NCI-H1694 (cell line): ENCODE results near the gene GYG2.
"Not testable (repeated sequence)": the region's sequence is repeated elsewhere in the genome, so short reads cannot be mapped to it uniquely, and the experiment has no call there.

Source experiments
- DNase-seq: peaks from one replicate; lab custom pipeline; 2025; lab: John Stamatoyannopoulos, UW

Gene GYG2

DNA sequence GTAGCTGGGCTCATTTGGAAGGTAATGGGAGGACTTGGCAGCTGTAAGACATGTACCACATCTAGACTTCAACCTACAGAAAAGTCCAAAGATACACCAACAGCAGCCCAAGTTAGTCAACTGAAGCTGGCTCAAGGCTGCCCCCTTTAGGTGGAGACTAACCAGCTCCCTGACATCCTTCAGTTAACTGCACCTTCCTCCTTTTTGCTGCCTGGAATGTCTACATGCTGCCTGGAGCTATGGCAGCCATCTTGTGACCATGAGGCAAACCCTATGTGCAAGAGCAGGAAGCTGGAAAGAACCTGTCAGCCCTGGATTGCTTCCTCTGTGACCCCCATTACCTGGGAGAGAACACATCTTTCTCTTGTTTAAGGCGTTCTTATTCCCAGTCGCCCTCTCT, 74.6 kb downstream of the GYG2 start:
- DNase-seq, result no peak

DNA sequence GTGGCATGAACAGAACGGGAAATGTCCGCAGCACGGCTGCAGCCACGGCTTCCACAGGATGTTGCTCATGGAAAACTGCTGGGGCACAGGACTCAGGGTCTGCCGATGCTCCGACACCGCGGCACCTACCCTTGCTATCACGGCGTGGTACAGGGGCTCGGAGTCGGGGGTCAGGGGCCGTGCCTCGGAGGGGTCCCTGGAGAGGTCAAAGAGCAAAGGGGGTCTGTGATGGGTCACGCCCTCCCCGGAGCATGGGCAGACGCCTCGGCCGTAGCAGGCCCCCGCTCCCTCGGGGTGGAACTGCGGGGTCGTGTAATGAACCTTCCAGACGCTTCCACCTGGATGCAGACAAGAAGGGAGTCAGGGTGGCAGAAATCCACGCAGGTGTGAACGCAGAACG, 78.6 kb downstream of the GYG2 start:
- DNase-seq, result no peak

DNA sequence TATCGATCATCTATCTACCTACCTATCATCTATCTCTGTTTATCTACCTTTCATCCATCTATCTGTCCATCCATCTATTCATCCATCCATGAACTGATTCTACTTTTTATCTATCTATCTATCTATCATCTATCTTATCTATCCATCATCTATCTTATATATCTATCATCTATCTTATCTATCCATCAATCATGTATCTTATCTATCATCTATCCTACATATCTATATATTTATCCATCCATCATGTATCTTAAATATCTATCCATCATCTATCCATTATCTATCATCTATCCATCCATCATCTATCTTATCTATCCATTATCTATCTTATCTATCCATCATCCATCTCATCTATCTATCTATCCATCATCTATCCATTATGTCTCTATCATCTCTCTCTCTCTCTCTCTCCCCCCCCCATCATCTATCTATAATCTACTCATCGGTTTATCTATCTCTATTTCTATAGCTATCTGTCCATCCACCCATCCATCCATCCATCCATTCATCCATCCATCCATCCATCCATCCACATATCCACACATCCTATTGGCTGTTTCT, 79.5 kb downstream of the GYG2 start:
- no peak for DNase-seq

DNA sequence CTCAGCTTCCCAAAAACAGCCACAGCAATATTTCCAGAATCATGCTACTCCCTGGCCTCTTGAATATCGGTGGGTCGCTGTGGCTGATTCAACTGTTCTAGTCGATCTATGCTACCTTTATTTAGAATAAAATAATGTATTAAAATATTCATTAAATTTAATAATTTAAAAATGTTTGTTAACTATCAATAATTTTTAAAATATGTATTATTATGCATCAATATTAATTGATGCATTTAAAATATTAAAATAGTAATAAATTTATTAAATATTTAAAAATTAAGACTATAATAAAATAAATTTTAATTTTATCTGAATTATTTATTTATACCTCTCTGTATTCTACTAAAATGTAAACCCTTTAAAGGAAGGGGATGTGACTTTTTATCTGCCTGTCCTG, 81.4 kb downstream of the GYG2 start:
- DNase-seq, result no peak

DNA sequence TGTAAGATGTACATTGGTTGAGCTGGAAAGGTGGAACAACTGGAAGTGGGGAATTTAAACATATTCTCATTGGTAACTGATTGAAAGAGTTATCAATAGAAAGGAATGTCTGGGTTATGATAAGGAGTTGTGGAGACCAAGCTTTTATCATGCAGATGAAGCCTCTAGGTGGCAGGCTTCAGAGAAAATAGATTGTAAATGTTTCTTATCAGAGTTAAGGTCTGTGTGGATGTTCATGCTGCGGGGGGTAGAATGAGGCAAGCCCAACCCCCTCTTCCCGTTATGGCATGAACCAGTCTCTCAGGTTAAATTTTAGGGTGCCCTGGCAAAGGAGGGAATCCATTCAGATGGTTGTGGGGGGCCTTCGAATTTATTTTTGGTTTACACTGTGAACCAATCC, 84.4 kb downstream of the GYG2 start:
- no peak for DNase-seq

DNA sequence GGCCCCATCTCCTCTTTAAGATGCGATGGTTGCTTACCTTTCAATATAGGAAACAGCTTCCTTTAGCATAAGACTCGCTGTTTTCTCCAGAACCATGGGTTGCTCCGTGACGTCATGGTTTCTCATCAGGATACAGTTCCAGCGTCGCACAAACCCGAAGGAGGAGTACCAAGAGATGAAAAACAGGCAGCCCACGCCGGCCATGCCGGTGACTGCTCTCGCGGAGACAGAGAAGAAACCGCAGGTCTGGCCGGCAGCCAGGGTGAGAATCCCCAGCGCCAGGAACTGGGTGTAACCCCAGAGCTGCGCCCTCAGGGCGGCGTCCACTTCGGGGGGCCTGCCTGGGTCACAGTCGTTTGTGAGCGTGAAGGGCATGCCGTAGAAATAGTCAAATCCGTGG, 89.0 kb downstream of the GYG2 start:
- no peak for DNase-seq

DNA sequence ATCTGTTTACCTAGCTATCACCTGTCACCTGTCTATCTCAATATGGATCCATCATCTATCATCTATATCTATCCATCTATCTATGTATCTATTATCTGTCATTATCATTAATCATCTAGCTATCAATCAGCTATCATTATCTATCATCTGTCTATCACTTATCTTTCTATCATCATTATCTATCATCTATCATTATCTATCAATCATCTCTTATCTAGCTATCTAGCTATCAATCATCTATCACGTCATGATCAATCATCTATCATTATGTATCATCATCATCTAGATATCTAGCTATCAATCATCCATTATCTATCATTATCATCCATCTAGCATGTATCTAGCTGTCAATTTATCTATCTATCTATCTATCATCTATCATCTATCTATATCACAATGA, 92.5 kb downstream of the GYG2 start:
- no peak for DNase-seq

DNA sequence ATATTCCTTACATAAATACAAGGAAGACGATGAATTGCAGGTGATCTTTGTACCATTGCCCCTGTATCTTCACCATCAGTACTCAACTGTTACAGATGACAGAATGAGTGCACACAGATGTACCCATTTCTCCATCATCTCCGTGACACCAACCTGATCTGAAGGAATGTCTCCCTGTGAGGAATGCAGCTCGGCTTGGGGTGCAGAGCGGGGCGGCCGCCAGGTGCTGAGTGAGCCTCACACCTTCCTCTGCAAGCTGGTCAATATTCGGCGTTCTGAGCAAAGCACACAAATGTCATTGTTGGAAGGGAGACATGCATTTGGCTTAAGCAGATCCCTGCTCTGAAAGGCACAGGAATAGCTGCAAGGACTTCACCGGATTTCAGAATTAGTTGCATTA, 93.0 kb downstream of the GYG2 start:
- no peak for DNase-seq

DNA sequence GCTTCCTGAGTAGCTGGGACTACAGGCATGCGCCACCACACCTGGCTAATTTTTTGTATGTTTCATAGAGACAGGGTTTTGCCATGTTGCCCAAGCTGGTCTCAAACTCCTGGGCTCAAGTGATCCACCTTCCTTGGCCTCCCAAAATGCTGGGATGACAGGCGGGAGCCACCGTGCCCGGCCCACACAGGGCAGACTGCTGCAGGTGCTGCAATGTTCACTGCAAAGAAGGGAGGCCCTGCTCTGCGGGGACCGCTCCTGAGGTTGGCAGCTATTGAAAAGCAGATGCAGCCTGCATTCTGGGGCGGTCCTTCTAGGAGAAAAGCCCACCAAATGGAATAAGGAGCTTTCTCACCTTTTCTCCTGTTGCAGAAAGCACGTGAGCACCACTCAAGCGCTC, 95.4 kb downstream of the GYG2 start:
- DNase-seq, result no peak

DNA sequence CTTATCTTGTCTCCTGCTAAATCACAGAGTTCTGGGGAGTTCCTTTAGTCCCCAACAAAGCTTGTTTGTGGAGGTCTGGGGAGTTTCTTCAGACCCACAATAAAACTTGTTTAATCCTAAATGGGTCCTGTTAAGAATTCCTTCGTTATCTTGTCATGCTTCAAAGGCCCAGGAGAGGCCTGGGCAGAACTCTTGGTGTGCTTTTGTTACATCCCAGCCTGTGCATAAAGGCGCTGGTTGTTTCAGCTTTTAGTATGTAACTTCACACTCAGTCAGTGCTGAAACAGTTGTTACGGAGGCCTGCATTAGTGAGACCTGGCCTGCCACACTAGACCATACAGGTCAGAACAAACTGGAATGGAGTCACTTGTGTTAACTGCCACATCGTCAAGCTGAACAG, 97.5 kb downstream of the GYG2 start:
- not testable (repeated sequence) for DNase-seq

DNA sequence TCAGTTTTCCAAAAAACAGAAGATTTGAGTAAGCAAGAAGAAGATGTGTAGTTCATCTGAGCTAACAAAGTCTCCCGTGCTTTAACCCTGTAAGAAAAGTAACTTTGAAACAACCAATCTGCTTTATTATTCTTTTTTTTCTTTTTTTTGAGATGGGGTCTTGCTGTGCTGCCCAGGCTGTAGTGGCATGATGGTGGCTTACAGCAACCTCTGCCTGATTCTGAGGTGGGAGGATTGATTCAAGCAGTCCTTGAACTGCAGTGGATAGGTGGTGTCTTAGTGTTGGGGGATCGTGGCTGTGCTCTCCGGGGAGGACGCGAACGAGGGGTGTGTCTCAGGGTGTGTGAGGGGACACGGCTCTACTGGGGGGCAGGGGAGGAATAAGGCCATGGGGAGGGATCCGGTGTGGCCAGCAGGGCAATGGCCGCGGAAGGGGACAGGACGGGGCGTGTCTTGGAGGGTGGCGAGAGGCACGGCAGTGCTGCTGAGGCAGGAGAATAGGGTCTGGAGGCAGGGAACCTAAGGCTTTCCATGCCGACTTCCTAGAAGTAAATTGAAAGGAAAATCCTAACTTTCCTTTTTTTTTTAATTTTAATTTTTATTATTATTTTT, 98.0 kb downstream of the GYG2 start:
- DNase-seq, result no peak

DNA sequence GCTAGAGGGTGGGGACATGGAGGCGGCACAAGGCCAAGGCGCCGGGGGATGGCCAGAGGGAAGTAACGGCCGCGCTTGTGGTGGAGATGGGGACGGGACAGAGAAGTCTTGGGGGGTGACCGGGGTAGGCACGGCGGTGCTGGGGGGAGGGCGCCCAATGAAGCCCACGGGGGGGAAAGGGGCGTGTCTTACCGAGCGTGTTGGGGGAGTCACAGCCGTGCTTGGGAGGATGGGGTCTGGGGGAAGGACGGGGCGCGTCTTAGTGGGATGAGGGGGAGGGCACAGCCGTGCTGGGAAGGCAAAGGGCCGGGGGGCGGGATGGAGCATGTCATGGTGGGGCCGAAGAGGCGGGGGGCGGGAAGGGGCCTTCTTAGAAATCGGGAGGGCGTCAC, 99.5 kb downstream of the GYG2 start:
- DNase-seq, result no peak

DNA sequence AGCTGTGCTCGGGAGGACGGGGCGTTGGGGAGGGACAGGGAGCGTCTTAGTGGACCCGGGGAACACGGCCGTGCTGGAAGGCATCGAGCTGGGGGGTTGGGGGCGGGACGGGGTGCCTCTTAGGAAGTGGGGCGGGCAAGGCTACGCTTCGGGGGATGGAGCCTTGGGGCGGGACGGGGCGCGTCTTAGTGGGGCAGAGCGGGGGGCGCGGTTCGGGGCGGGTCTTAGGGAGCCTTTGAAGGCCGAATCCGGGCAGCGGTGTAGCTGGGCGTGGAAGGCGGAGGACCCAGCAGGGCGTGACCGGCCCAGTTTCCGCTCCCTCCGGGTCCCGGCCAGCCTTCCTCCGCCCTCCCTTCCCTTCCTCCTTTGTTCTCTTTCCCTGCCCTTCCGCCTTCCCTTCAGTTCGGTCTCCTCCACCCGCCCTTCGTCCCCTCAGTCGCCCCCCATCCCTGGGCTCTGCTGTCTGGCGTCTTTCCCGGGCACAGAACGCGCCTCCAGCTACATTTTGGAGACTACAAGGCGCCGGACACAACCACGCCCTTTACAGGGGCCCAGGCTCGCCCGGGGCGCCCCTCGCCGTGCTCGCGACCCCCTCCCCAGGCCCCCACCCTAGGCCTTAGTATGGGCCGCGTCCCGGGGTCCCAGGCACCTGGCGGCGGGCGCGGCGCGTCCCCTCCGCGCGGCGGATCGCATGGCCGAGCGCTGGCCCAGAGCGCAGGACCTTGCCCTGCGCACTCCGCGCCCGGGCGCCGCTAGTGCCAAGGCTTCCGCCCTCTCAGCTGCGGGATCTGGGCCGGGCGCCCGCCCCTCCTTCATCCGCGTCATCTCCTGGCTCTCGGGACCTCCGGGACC, 100.1 kb downstream of the GYG2 start, which contains the start of gene ARSD:
Gene ARSD (minus strand): TSS at position 757 of the 852 bp plus-strand sequence. CDS start 64 bp downstream, at position 693.
- no peak for DNase-seq

DNA sequence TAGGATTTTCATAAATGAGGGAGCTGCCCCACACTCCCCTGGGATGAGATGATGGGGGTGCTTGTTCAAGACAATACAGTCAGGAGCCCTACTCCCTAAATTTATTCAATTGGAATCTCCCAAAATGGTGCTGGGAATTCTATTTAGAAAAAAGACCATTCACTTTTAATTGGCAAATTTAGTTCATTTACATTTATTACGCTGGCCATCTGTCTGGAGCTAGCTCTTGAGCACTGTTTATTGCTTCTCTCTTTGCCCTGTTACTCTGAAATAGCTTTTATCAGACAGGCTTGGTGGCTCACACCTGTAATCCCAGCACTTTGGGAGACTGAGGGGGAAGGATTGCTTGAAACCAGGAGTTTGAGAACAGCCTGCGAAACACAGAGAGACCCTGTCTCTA, 102.4 kb downstream of the GYG2 start:
- DNase-seq, result no peak

DNA sequence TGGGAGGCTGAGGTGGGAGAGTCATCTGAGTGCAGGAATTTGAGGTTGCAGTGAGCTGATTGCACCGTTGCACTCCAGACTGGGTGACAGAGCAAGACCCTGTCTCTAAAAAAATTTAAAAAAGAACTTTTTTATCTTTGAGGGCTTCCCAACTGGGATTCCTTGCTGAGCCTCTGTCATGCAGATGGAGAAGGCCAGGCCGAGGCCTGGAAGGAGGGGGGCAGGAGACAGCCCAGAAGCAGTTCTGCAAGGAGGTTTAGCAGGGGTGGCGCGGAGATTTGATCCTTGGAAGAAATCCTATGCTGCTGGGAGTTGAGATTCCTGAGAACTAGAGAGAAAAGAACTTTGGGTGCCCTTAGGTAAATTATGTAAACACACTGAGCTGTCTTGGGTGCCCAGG, 102.9 kb downstream of the GYG2 start:
- no peak for DNase-seq
